Fibroblast of upper back skin (primary cell): Measurements from ENCODE around the gene DUSP7.
"Not testable (repeated sequence)": the region's sequence is repeated elsewhere in the genome, so short reads cannot be mapped to it uniquely, and the experiment has no call there.

Experiments
- DNase-seq: peaks from one replicate; pipeline ENCODE4 v3.0.0-alpha.2; 2013

The DUSP7 gene

GRCh38 chr3:52044869-52045619 lies 11.3 kb downstream of the DUSP7 start:
- DNase-seq, result no peak

GRCh38 chr3:52043750-52044149 lies 12.6 kb downstream of the DUSP7 start:
- DNase-seq, result no peak

GRCh38 chr3:52043039-52043438 lies 13.3 kb downstream of the DUSP7 start:
- not testable (repeated sequence) for DNase-seq

DNA sequence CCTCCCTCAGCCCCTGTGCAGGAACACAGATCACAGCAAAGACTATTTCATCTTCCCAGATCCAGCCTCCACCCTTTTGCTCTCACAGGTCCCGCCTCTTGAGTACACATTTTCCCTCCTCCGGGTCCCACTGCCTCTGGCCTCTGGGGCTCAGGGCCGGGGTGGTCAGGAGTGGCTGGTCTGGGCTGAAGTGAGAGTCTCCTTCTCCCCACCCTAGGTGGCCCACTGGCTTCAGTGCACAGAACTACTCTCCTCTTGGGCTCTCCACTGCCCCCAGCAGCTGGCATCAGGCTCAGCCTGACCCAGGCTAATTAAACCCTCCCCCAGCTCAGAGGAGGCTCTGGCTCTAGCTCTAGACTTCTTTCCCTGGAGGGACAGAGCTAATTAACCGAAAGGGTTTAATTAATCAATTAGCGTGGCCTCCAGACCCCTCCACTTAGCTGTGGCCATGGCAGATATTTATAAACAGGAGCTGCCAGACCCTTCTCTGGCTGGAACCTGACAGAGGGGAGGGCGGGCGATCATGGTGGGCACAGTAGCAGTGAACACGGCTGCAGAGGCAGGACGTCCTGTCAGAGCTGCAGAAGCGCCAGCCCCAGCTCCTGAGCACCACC lies 15.1 kb downstream of the DUSP7 start:
- DNase-seq, result no peak

DNA sequence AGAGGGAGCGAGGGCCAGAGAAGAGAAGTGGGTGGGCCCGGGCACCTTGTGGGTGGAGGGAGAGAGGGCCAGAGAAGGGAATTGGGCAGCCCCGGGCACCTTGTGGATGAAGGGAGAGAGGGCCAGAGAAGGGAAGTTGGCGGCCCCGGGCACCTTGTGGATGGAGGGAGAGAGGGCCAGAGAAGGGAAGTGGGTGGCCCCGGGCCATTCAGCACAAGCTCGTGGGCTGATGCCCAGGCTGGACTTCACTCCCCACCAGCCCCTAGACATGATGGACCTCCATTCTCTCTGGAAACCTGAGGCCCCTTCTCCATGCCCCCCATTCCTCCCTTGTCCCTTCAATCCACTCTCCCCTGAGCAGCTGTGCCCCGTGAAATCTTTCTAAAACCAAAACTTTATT lies 15.8 kb downstream of the DUSP7 start:
- DNase-seq, result no peak

DNA sequence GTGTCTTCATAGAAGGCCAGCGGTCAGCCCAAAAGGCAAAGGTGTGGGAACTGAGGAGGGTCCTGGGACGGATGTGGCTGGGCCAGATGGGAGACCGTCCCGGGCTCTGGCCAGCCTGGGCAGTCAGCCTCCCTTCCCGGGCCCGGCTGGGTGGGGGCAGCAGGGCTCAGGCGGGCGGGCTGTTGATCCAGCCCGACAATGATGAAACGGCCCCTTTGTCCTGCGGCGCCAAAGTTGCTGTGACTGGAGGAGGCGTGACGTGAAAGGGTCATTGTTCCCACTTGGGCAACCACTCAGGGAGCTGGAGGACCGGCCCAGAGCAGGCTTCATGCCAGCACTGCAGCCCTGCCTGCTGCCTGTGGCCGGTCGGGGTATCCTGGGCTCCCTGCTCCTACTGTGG lies 16.5 kb downstream of the DUSP7 start:
- no peak for DNase-seq

- no peak for DNase-seq
Observed at GRCh38 chr3:52039426-52039825, 16.9 kb downstream of the DUSP7 start.

GRCh38 chr3:52038227-52038626 lies 18.1 kb downstream of the DUSP7 start:
- no peak for DNase-seq

- DNase-seq, result no peak
Observed at GRCh38 chr3:52037291-52037690, 19.1 kb downstream of the DUSP7 start.

GRCh38 chr3:52036829-52037228 lies 19.5 kb downstream of the DUSP7 start:
- no peak for DNase-seq

GRCh38 chr3:52036222-52036694 lies 20.1 kb downstream of the DUSP7 start:
- no peak for DNase-seq

DNA sequence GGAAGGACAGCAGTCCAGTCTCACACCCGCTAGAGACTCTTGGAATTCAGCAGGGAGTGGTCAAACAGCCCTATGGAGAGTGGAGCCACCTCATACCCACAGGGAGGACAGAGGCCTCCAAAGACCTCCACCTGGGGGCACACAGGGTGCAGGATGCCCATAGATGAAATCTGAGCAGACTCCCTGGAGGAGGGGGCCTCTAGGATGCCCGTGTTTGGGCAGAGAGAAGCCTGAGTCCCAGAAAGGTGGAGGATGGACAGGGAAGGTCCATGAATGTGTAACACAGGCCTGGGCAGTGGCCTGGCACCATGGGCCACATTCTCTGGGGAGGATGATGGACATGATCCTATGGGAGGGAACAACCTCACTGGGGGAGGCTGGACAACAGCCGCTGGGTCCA lies 21.7 kb downstream of the DUSP7 start:
- DNase-seq, result no peak

- no peak for DNase-seq
Observed at GRCh38 chr3:52034212-52034611, 22.2 kb downstream of the DUSP7 start.

GRCh38 chr3:52033748-52034147 lies 22.6 kb downstream of the DUSP7 start:
- DNase-seq, result not testable (repeated sequence)

- DNase-seq, result no peak
Observed at GRCh38 chr3:52032702-52033408, 23.5 kb downstream of the DUSP7 start.

GRCh38 chr3:52031896-52032295 lies 24.5 kb downstream of the DUSP7 start:
- DNase-seq, result no peak

DNA sequence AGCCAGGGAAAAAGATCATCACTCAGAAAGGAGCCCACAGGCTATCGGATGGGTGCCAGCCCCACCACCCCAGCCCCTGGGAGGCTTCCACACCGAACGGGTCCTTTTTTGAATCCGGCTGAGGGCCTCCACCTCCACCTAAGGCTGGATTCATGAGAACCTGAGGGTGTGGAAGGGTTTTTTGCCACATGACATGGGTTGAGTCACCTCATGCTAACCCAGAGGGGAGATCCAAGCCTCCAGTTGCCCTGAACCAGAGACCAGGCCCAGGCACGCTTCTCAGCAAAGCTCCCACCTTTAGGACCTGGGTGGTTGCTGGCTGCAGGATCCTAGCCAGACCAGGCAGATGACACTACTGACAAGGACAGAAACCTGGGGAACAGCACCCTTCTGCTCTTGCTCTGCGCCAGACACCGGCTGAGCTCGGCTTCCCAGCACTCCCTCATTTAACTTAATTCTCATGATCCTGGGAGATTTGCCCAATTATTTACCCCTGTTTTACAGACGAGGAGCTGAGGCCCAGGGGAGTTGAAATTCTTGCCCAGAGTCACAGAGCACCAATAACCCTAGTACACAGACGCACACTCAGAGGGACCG lies 25.6 kb downstream of the DUSP7 start:
- DNase-seq, result no peak

GRCh38 chr3:52029535-52029934 lies 26.8 kb downstream of the DUSP7 start:
- no peak for DNase-seq

DNA sequence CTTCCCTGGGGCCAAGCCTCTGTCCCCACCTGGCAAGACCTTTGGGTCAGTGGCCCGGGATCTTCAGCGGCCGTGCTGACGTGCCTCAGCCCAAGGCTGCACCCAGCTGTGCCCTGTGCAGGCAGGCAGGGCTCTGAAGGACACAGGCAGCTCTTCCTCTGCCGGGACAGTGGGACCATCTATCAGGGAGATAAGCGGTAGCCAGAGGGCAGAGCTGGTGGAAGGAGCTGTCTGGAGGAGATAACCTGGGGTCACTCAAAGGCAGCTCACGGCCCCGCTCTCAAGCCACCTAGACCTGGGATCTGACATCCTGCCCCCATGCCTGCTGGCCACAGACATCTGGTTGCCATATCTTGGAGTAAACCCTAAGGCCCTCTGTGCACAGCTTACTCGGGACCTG lies 27.3 kb downstream of the DUSP7 start:
- no peak for DNase-seq

- no peak for DNase-seq
Observed at GRCh38 chr3:52028572-52028971, 27.8 kb downstream of the DUSP7 start.

DNA sequence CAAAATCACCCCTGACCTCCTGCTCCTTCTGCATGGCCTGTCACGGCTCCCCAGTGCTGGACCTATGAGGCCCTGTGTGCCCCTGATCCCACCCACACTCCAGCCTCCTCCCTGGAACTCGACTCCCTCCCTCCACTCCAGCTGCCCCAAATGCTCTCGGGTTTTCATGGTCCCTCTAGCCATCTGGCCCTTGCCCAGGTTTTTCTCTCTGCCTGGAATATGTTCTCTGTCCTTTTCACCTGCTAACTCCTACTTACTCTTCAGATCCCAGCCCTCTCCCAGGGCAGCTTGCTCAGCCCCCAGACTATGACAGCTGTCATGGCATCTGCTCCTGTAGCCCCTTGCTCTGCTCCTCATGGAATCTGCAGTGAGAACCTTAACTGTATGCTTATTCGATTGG lies 30.3 kb downstream of the DUSP7 start:
- DNase-seq, result no peak

DNA sequence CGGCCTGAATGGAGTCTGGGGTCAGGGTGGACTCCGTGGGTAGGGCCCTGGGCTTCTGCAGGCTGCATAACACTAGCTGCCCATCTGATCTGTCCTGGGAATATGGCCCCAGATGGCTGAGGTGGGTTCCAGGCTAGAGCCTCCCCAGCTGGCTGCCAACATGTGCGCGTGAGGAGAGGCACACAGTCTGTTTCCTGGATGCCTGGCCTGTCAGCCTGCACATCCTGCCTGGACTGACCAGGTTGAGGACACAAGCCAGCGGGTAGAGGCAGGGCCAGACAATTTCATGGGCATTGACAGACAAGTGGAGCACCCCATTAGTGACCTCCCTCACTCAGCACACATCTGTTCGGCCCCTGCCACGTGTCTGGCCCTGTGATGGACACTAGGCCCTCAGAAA lies 30.9 kb downstream of the DUSP7 start:
- DNase-seq, result no peak

- DNase-seq, result no peak
Observed at GRCh38 chr3:52024765-52025452, 31.5 kb downstream of the DUSP7 start.
